H1 (cell line): ENCODE data around the gene SLC17A1. TPM values are rescaled to one million over a fixed set of nuclear protein-coding genes. Genes with fewer than 3 reads are reported as not detected.

Source experiments
- CTCF ChIA-PET: fragments of 300-600 bp; sonication (Branson Sonifier 250); formaldehyde crosslinking; loops from one replicate; lab custom pipeline; 2021; ENCODE audit not compliant: partially characterized antibody; lab: Charles Lee
- POLR2A ChIA-PET: fragments of 300-600 bp; sonication (Branson Sonifier 250); formaldehyde crosslinking; loops from one replicate; lab custom pipeline; 2021; ENCODE audit warnings: inconsistent platforms; ENCODE audit not compliant: partially characterized antibody; lab: Charles Lee
- DNase-seq, 2 experiments: peaks; one replicate each; pipeline versions ENCODE4 v3.0.0 to v3.0.0-alpha.2; 2010 to 2022; ENCODE audit warnings: low spot score in 2 of 2, low read depth in 1 of 2, mixed read lengths in 1 of 2
- FAIRE-seq: peaks from 2 replicates; lab custom pipeline; 2011; peaks lifted over from hg19 to GRCh38; lab: Jason Lieb, UNC
- H2AFZ ChIP-seq: 2 replicates; pipeline ENCODE4 v1.8.1; 2012; ENCODE audit warnings: low read length, inconsistent platforms
- H2AK5ac ChIP-seq: 2 replicates; pipeline ENCODE4 v1.6.1; 2013; ENCODE audit warnings: low read depth, low read length
- H2BK120ac ChIP-seq: replicated peaks from 2 replicates; pipeline ENCODE3; 2013; ENCODE audit warnings: low read depth, low read length, inconsistent platforms
- H2BK12ac ChIP-seq: 2 replicates; pipeline ENCODE4 v1.6.1; 2013; ENCODE audit warnings: low read depth, low read length
- H2BK15ac ChIP-seq: 2 replicates; pipeline ENCODE4 v1.6.1; 2013; ENCODE audit warnings: low read length
- H2BK20ac ChIP-seq: 2 replicates; pipeline ENCODE4 v1.6.1; 2013; ENCODE audit warnings: low read length
- H2BK5ac ChIP-seq: 2 replicates; pipeline ENCODE4 v1.6.1; 2013; ENCODE audit warnings: low read depth, low read length
- H3K14ac ChIP-seq: 2 replicates; pipeline ENCODE4 v1.6.1; 2013; ENCODE audit warnings: inconsistent platforms; ENCODE audit not compliant: insufficient read length
- H3K18ac ChIP-seq: 2 replicates; pipeline ENCODE4 v1.6.1; 2013; ENCODE audit warnings: low read length; ENCODE audit errors: extremely low read depth
- H3K23ac ChIP-seq: 2 replicates; pipeline ENCODE4 v1.6.1; 2013; ENCODE audit warnings: inconsistent platforms; ENCODE audit not compliant: insufficient read length
- H3K23me2 ChIP-seq: 2 replicates; pipeline ENCODE4 v1.6.1; 2013; ENCODE audit warnings: low read depth, low read length
- H3K27ac ChIP-seq: 2 replicates; pipeline ENCODE4 v1.6.1; 2011; ENCODE audit warnings: low read depth, low read length, inconsistent platforms
- H3K27me3 ChIP-seq, 4 experiments: replicated peaks in 1 of 4; 1 replicate in 1 of 4; 2 replicates in 3 of 4; pipeline versions ENCODE4 v1.6.1 to v1.8.1; 2011 to 2013; ENCODE audit warnings: low read length in 3 of 4, mild to moderate bottlenecking in 3 of 4, inconsistent platforms in 2 of 4, mixed read lengths in 2 of 4, moderate library complexity in 1 of 4; ENCODE audit not compliant: control insufficient read depth in 3 of 4, insufficient read depth in 3 of 4; ENCODE audit errors: extremely low read depth in 1 of 4
- H3K36me3 ChIP-seq, 4 experiments: 2 replicates each; pipeline versions ENCODE4 v1.6.1 to v1.8.1; 2011 to 2013; ENCODE audit warnings: mild to moderate bottlenecking in 4 of 4, low read length in 3 of 4, moderate library complexity in 2 of 4, control low read depth in 1 of 4, inconsistent platforms in 1 of 4; ENCODE audit not compliant: insufficient read depth in 4 of 4, control insufficient read depth in 2 of 4
- H3K4ac ChIP-seq: replicated peaks from 2 replicates; pipeline ENCODE3; 2013; ENCODE audit warnings: low read length, low read depth, mixed read lengths, inconsistent platforms; ENCODE audit not compliant: insufficient read length
- H3K4me1 ChIP-seq, 4 experiments: replicated peaks in 1 of 4; 1 replicate in 1 of 4; 2 replicates in 3 of 4; pipeline versions ENCODE4 v1.6.1 to v1.8.1; 2011 to 2013; ENCODE audit warnings: low read length in 3 of 4, inconsistent platforms in 2 of 4, mixed read lengths in 1 of 4; ENCODE audit not compliant: insufficient read depth in 4 of 4, control insufficient read depth in 3 of 4
- H3K4me2 ChIP-seq, 2 experiments: 2 replicates each; pipeline versions ENCODE4 v1.6.1 to v1.8.1; 2011 to 2013; ENCODE audit warnings: low read depth in 2 of 2, low read length in 2 of 2, control low read depth in 1 of 2, inconsistent platforms in 1 of 2, mild to moderate bottlenecking in 1 of 2; ENCODE audit not compliant: insufficient read depth in 1 of 2
- H3K4me3 ChIP-seq, 4 experiments: fragments of 200-600, 300-600 bp in 1 of 4; sonication (generic), shearing (Covaris generic), sonication (Bioruptor Twin) in 1 of 4; 2 replicates each; pipeline versions ENCODE4 v1.5.1 to v1.8.1; 2011 to 2016; ENCODE audit warnings: low read length in 4 of 4, low read depth in 3 of 4, control low read depth in 2 of 4, inconsistent platforms in 2 of 4, mild to moderate bottlenecking in 2 of 4, mixed read lengths in 1 of 4, moderate library complexity in 1 of 4; ENCODE audit not compliant: insufficient read depth in 2 of 4; ENCODE audit errors: extremely low read depth in 1 of 4
- H3K56ac ChIP-seq: replicated peaks from 2 replicates; pipeline ENCODE3; 2013; ENCODE audit warnings: low read depth, mild to moderate bottlenecking, mixed read lengths, low read length, inconsistent platforms; ENCODE audit not compliant: insufficient read length
- H3K79me1 ChIP-seq: 2 replicates; pipeline ENCODE4 v1.6.1; 2013; ENCODE audit warnings: low read depth, low read length, control low read depth
- H3K79me2 ChIP-seq, 2 experiments: 2 replicates each; pipeline versions ENCODE4 v1.6.1 to v1.8.1; 2012 to 2013; ENCODE audit warnings: low read length in 2 of 2, mild to moderate bottlenecking in 2 of 2, inconsistent platforms in 1 of 2; ENCODE audit not compliant: insufficient read depth in 2 of 2, control insufficient read depth in 1 of 2
- H3K9ac ChIP-seq, 4 experiments: replicated peaks in 1 of 4; 1 replicate in 1 of 4; 2 replicates in 3 of 4; pipeline versions ENCODE4 v1.6.1 to v1.8.1; 2011 to 2013; ENCODE audit warnings: low read depth in 3 of 4, low read length in 3 of 4, control low read depth in 2 of 4, mild to moderate bottlenecking in 2 of 4, moderate library complexity in 2 of 4, inconsistent platforms in 1 of 4; ENCODE audit errors: extremely low read depth in 1 of 4
- H3K9me3 ChIP-seq, 2 experiments: 2 replicates each; pipeline versions ENCODE4 v1.6.1 to v1.8.1; 2012 to 2013; ENCODE audit warnings: mild to moderate bottlenecking in 2 of 2, moderate library complexity in 2 of 2, control low read depth in 1 of 2, inconsistent platforms in 1 of 2, low read depth in 1 of 2, low read length in 1 of 2, mixed read lengths in 1 of 2; ENCODE audit not compliant: insufficient read depth in 2 of 2
- H4K20me1 ChIP-seq, 2 experiments: replicated peaks in 1 of 2; 2 replicates each; pipeline versions ENCODE3 to v1.8.1; 2011 to 2013; ENCODE audit warnings: inconsistent platforms in 2 of 2, low read length in 2 of 2, mild to moderate bottlenecking in 1 of 2; ENCODE audit not compliant: insufficient read depth in 2 of 2, control insufficient read depth in 1 of 2
- H4K5ac ChIP-seq: 2 replicates; pipeline ENCODE4 v1.6.1; 2013; ENCODE audit warnings: low read length, low read depth, mixed read lengths, inconsistent platforms; ENCODE audit not compliant: insufficient read length
- H4K8ac ChIP-seq: 2 replicates; pipeline ENCODE4 v1.8.0; 2013; ENCODE audit warnings: mild to moderate bottlenecking, moderate library complexity, low read length, inconsistent platforms; ENCODE audit not compliant: insufficient read depth; ENCODE audit errors: extremely low read depth
- H4K91ac ChIP-seq: replicated peaks from 2 replicates; pipeline ENCODE3; 2013; ENCODE audit warnings: low read length, mixed read lengths, inconsistent platforms; ENCODE audit not compliant: insufficient read length
- ASH2L ChIP-seq: fragments of 200-600, 300-600 bp; sonication (generic); IDR thresholded peaks from one replicate; pipeline ENCODE4 v1.7.1; 2017; ENCODE audit warnings: low read length
- BRCA1 ChIP-seq: IDR thresholded peaks from 2 replicates; pipeline ENCODE4 v1.6.1; 2012; ENCODE audit warnings: low read depth, low read length, improper control_type of control experiment
- CBX8 ChIP-seq: fragments of 300-800, 300-1000 bp; sonication (generic); IDR thresholded peaks from 2 replicates; pipeline ENCODE4 v1.7.1; 2016; ENCODE audit warnings: low read depth, low read length, borderline replicate concordance
- CEBPB ChIP-seq: IDR thresholded peaks from 2 replicates; pipeline ENCODE4 v1.6.1; 2012; ENCODE audit warnings: low read depth, low read length
- CHD2 ChIP-seq: IDR thresholded peaks from 2 replicates; pipeline ENCODE4 v1.6.1; 2012; ENCODE audit warnings: low read length, improper control_type of control experiment
- E2F6 ChIP-seq: IDR thresholded peaks from 2 replicates; pipeline ENCODE4 v1.6.1; 2012; ENCODE audit warnings: inconsistent platforms
- GABPA ChIP-seq: IDR thresholded peaks from 2 replicates; pipeline ENCODE4 v1.6.1; 2011; ENCODE audit warnings: mild to moderate bottlenecking, low read length, moderate library complexity, borderline replicate concordance; ENCODE audit not compliant: insufficient read depth
- MAX ChIP-seq: IDR thresholded peaks from 2 replicates; pipeline ENCODE4 v1.6.1; 2012; ENCODE audit warnings: inconsistent platforms
- PHF8 ChIP-seq: fragments of 200-600 bp; sonication (generic); conservative IDR thresholded peaks from 2 replicates; pipeline ENCODE4 v1.7.1; 2012; ENCODE audit warnings: low read depth, mild to moderate bottlenecking, inconsistent platforms, low read length, moderate library complexity
- RXRA ChIP-seq: IDR thresholded peaks from 2 replicates; pipeline ENCODE4 v1.6.1; 2011; ENCODE audit warnings: low read depth, mild to moderate bottlenecking, low read length, moderate library complexity; ENCODE audit not compliant: insufficient read depth
- SAP30 ChIP-seq: fragments of 300-600 bp; sonication (generic); IDR thresholded peaks from 2 replicates; pipeline ENCODE4 v1.7.1; 2012; ENCODE audit warnings: low read length, moderate library complexity, mild to moderate bottlenecking, inconsistent platforms; ENCODE audit not compliant: insufficient read depth, insufficient replicate concordance
- TBP ChIP-seq: IDR thresholded peaks from 2 replicates; pipeline ENCODE4 v1.6.1; 2011; ENCODE audit warnings: low read depth, low read length, improper control_type of control experiment
- WGBS, 2 experiments: shearing (Covaris generic) in 1 of 2; methylation state at CpG; one replicate each; pipeline versions ENCODE4 v1.1.6 to v1.1.7; 2013 to 2015; ENCODE audit warnings: low lambda C conversion rate in 2 of 2, mixed read lengths in 2 of 2, inconsistent platforms in 1 of 2, low coverage in 1 of 2, missing lambda C conversion rate in 1 of 2; ENCODE audit not compliant: insufficient replicate concordance in 2 of 2, insufficient coverage in 1 of 2, insufficient read length in 1 of 2; ENCODE audit errors: extremely low coverage in 1 of 2, missing lambda C conversion rate in 1 of 2; 5-methylcytosine and 5-hydroxymethylcytosine counted together
- polyA plus RNA-seq, 7 experiments: library from polyadenylated mRNA; depleted of rRNA in 3 of 7; stranded (reverse) in 5 of 7; unstranded in 2 of 7; fragments of >200 nt in 5 of 7; fragments of 200-250 nt in 2 of 7; gene quantifications; 1 replicate in 5 of 7; 2 replicates in 1 of 7; 4 replicates in 1 of 7; pipeline versions ENCODE4 v1.2.1 to v1.2.3, GENCODE V29; 2011 to 2013; ENCODE audit warnings: missing spikeins in 2 of 7, mixed read lengths in 2 of 7
- total RNA-seq: library from RNA; stranded (reverse); fragmentation: NEBNext Ultra II Directional; extraction: Animal tissue kit (Norgen Biotek cat#: 25700); gene quantifications from 2 replicates; pipeline ENCODE4 v1.2.1, GENCODE V29; 2021

The SLC17A1 gene
- total and polyA plus RNA-seq, 2 of the 8 experiments (the other 6 are each of a cell fraction or from before 2014, with no cell fraction given), result not detected

GRCh38 chr6:25875926-25876602, 44.2 kb upstream of the SLC17A1 start:
- Histone ChIP-seq H3K9ac (no peak overlapping the region), H3K27ac (no peak overlapping the region), H2BK15ac (no peak overlapping the region), H3K18ac (no peak overlapping the region), H3K56ac (no peak overlapping the region), H3K4me3 (no peak overlapping the region), H3K4me1 (no peaks in the 10 kb centered on the region), H2AK5ac (no peak overlapping the region), H2BK120ac (no peak overlapping the region), H3K79me2 (no peaks in the 10 kb centered on the region), H4K91ac (no peak overlapping the region), H3K23me2 (no peaks in the 10 kb centered on the region), H2AFZ (no peak overlapping the region), H3K9me3 (no peaks in the 10 kb centered on the region), H4K5ac (no peak overlapping the region), H3K23ac (no peak overlapping the region), H3K36me3 (no peaks in the 10 kb centered on the region), H2BK5ac (no peak overlapping the region), H3K79me1 (no peaks in the 10 kb centered on the region), H2BK12ac (no peak overlapping the region), H4K20me1 (no peaks in the 10 kb centered on the region), H3K4me2 (no peak overlapping the region), H3K14ac (no peak overlapping the region), H2BK20ac (no peak overlapping the region), H3K27me3 (peaks cover 0 to 1% (median 0%) of the 10 kb centered on the region in 4 experiments; a peak in 1 of 7 replicates), H3K4ac (no peak overlapping the region), H4K8ac (no peak overlapping the region)
- ChIA-PET CTCF (interaction anchor here (0.7 to 1.1 kb wide), 2 partner anchors 15 to 386 kb away, joined by 3 read pairs; no protein-coding TSS in a partner anchor), POLR2A (no interaction called here)
- WGBS, 2 experiments, result 95% methylated on average over 3 of the region's 3 CpGs; no CpG with 5 or more reads in 1 of the 2 experiments
- DNase-seq (no peak), FAIRE-seq (no peak)
- TF ChIP-seq PHF8 (no peak), MAX (no peak), E2F6 (no peak), CHD2 (no peak), ASH2L (no peak), CEBPB (no peak), RXRA (no peak), GABPA (no peak), SAP30 (no peak), TBP (no peak), CBX8 (no peak), BRCA1 (no peak)
